GM18520 (cell line): Measurements from ENCODE around the gene FHL3.

Source experiments
- ATAC-seq: cut with Tn5 transposase; IDR thresholded peaks from one replicate; pipeline ENCODE4 v1.9.1; 2021; ENCODE audit not compliant: unreplicated experiment

FHL3 gene

GRCh38 chr1:38014724-38015424, 9.6 kb upstream of the FHL3 start:
- no peak for ATAC-seq

DNA sequence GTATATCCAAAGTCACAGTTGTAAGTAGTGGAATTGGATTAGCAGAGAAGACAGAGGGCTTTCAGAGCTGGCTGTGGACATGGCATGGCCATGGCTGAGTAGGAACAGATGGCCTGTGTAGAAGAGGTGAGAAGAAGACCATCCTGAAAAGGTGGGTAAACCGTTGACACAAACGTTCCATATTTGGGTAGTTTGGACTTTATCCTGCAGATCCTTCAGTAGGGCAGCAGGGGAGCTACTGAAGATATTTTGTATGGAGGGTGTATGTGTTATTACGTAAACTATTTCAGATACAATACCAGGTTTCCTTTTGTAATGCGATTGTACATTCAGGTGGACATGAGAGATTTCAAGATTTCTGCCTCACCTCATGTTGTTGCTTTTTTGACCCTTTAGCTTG, 8.9 kb upstream of the FHL3 start:
- ATAC-seq, result no peak

- no peak for ATAC-seq
These were observed 7.9 kb upstream of the FHL3 start for GRCh38 chr1:38013227-38013622.

DNA sequence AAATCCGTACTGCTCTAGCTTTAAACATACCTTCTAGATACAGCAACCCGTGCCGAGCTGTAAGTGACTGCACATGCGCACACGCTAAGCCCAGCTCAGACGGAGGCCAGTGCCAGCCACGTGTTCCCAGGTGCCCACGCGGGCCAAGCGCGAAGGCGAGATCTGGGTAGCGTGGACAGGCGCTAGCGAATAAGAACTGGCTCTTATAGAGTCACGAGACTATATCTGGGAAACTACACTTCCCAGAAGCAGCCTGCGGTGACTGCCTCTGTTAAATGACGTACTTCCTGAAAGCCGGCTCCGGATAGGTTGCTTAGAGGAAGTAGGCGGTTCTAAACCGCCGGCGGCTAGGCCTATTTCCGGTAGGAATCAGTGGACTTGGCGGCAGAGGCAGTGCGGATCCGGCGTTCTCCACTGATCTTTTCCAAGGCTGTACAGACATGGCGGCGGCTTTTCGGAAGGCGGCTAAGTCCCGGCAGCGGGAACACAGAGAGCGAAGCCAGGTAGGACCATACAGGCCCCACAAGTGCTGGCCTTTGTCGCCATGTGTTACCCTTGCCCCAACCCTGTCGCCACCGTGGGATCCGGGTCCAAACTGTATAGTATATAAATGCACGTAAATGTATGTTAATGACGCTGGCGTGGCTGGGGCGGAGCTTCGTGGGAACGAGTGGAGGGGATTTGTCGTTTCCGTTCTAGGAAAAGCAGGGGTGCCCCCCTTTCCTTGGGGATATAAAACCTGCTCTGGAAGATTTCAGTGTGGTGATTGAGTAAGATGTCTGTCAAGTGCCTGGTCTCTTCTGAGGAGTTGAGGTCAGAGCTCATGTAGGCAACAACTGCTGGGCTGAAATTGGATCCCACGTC, 7.3 kb upstream of the FHL3 start, which contains the start of gene UTP11:
Gene UTP11, plus strand, starts transcription at position 372 of the 864 bp plus-strand sequence. Its CDS starts 69 bp downstream, at position 441.
- ATAC-seq, result peak; percentile 97

DNA sequence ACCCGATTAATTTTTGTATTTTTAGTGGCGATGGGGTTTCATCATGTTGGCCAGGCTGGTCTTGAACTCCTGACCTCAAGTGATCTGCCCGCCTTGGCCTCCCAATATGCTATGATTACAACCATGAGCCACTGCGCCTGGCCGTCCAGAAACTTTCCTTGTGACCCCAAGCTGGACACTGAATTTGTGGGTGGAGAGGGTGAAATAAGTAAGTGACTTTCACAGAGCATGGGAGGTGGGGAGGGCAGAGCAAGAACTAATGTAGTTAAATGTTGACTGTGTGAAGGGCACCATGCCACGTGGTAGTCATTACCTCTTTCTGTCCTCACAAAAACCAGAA, 4.5 kb upstream of the FHL3 start:
- ATAC-seq, result no peak

DNA sequence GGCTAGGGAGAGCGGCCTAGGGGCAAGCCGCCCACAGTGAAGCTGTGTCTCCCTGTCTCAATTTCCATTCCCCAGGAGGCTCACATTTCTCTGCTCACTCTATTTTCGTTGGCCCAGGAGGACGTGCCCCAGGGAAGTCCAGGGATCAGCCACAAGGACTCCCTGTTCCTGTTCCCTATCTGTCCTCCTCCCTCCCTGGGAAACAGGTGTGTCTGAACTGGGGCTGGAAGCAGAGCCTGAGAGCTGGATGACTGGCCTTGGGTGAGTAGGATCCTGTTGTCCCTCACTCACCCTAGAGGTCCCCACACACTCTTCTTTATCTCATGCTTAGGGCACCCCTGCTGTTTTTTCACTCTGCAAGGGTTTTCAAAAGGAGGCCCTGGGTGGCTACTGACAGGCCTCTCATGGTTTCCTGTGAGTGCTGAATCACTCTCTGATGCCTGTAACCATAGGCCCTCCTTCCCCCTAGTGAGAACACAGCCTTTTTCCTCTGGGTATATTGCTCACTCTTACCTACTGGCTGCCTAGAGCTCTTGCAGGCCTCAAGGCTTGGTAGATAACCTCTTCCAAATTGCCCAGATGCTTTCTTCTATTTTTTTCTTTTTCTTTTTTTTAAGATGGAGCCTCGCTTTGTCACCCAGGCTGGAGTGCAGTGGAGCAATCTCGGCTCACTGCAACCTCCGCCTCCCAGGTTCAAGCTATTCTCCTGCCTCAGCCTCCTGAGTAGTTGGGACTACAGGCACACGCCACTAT, 4.0 kb upstream of the FHL3 start:
- no peak for ATAC-seq

GRCh38 chr1:38006008-38006828, 904 bp upstream of the FHL3 start:
- no peak for ATAC-seq

DNA sequence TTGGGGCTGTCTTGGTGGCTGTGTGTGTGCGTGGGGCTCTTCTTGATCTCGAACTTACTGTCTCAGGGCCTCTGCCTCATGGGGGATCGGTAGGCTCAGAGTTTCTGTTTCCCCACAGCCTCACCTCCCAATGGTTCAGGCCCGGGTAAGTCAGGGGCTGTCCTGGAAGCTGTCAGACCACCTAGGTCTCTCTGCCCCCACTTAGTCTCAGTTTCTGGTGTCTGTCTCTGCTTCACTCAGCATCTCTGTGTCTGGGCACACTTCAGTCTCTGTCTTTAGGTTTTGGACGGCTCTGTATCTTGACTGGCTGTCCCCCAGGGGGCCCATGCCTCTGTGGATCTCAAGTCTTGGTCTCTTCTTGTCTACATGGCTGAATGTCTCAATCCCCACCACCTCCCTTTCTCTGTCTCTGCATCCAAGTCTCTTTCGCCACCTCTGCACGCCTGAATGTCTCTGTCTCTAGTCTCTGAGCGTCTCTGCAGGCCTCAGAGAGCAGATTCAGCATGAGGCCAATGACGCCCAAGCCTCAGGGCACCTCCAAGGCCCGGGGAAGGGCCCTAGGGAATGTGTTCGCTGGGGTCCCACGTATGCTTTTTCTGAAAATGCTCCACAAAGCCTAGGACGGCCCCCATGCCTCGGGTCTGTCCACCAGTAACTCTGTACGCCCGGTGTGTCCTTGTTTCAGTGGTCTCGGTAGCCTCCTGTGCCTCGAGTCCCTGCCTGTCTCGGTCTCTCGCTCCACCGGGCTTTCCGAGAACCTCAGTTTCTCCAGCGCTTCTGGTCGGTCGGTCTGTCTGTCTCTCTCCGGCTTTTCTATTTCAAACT, 818 bp downstream of the FHL3 start:
- ATAC-seq, result no peak

- ATAC-seq, result no peak
These were observed 1.8 kb downstream of the FHL3 start for GRCh38 chr1:38003261-38004250.

GRCh38 chr1:38000529-38001455, 4.5 kb downstream of the FHL3 start:
- no peak for ATAC-seq

- no peak for ATAC-seq
These were observed 5.1 kb downstream of the FHL3 start for GRCh38 chr1:38000233-38000528.

DNA sequence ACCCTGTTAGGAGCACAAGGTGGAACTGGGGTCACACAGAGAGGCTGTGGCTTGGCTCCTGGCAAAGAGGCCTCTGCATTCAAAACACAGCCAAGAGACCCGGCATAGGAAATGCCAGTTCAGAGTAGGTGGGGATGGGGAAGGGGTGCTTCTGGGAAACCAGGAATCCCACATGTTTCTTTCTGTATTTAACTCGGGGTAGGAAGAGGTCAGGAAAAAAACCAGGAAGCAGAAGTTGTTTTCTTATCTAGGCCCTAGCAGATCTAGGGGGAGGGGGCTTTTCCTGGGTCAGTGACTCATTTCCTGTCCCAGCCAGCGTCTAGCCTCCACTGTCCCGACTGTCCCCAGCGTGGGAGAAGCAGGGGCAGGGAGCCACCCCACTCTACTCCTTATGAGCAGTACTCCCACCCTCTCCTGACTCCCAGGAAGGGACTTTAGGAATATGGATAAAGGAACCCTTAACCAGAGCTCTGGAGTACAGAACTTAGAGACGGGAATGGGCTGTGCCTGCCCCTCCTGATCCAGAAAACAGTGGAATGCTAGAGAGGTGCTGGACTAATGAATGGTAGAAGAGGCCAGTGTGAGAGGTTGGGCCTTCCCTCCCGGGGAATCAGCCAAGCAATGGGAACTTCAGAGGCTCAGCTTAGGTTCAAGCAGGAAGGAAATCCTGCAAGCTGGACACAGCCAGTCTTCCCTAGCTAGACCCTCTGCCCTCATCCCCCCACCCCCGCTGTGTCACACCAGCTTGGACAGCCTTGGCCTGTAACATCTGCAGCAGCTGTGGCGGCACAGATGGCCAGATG, 5.7 kb downstream of the FHL3 start:
- ATAC-seq, result no peak

DNA sequence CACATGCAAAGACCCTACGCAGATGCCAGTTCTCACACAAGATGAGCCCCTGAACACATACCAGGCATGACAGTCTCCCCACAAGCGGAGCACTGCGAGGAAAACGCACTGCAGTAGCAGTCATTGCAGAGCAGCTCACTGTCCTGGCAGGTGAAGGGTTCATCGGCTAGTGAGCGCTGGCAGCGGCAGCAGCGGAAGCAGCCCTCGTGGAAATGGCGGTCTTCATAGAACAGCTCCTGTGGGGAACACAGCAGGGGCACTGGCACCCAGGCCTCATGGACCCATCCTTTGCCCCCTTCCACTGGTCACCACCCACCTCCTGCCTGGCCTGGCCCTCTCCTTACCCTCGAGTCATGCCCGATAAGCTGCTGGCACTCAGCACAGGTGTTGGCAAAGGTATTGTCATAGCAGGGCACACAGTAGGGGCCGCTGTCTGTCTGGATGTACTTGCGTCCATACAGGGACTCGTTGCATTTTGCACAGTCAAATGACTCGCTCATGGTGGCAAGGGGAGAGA, 6.3 kb downstream of the FHL3 start:
- ATAC-seq, result no peak

DNA sequence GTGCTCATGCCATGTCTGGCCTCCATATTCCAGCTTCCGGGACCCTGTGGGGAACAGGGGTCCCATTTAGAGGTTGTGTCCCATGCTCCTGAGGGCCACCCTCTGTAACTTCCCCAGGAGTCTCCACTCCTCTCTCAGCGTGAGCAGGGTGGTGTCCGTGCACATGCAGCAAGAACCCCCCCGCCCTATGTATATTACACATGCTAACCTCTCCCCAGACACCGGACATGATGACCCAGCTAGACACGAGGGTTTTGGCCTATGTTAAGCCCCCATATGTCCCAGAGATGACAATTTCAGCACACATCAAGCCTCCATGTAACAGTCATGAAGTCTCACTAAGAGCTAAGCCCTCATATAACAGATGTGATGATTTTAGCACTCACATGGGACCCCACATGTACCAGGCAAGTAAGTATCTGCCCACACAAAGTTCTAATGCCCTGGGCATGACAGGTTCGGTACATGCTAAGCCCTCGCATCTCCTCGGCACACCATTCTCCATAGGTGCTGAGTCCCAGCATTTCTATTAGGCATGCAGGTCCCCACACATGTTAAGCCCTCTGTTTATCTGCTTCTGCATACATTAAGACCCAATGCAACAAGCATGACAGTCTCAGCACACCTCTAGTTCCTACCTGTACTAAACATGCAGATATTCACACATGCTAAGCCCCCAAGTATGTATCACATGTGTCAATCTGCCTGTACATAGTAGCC, 7.1 kb downstream of the FHL3 start:
- ATAC-seq, result no peak

DNA sequence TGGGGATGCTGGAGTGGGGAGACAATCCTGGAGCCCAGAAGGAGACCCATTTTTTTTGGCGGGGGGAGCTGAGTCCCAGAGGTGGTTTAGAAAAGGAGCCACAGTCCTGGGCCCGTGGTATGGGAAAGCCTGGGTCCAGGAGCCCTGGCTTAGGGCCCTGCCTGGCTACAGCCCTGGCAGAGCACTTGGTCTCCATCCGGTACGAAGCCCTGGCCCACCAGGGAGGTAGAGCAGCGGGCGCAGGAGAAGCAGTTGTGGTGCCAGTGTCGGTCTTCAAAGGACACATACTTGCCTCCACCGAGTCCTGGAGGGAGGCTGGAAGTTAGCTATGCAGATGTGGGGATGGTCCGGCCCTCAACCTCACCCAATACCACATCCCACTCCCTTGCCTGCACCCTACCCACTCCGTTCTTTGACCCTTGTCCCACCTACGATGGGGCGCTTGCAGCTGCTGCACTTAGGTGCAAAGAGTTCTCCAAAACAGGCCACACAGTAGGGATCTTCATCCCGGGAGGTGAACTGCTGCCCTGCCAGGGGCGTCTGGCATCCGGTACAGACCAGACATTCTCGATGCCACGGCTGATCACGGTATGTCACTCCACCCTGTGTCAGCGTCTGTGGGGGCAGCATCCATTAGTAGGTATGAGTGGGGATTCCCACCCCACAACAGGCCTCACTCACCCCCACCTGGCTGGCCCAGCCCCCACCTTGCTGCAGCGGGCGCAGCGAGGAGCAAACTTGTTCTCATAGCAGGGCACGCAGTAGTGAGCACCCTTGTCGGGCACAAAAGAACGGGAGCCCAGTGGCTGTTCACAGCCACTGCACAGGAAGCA, 7.8 kb downstream of the FHL3 start:
- ATAC-seq, result no peak
